Colonic mucosa (tissue), 4 donors: ENCODE results near the gene NCK2. TPM values are rescaled to one million over a fixed set of nuclear protein-coding genes. Genes with fewer than 3 reads are reported as not detected.

Experiments
- DNase-seq: peaks from one replicate; pipeline ENCODE4 v3.0.0-alpha.2; 2020
- H3K27ac ChIP-seq: fragments of 200-600 bp; one replicate; pipeline ENCODE4 v1.8.0; 2021
- H3K27me3 ChIP-seq: fragments of 200-600 bp; one replicate; pipeline ENCODE4 v1.8.0; 2021
- H3K36me3 ChIP-seq: fragments of 200-600 bp; one replicate; pipeline ENCODE4 v1.8.0; 2021
- H3K4me1 ChIP-seq: fragments of 200-600 bp; one replicate; pipeline ENCODE4 v1.8.0; 2021; ENCODE audit warnings: mild to moderate bottlenecking
- H3K4me3 ChIP-seq: fragments of 200-600 bp; one replicate; pipeline ENCODE4 v1.8.0; 2021
- H3K9ac ChIP-seq, 2 donors: one replicate each; pipeline ENCODE4 v1.7.0; 2013; ENCODE audit warnings: control low read depth in 2 of 2, low read depth in 2 of 2, low read length in 2 of 2
- H3K9me3 ChIP-seq: fragments of 200-600 bp; one replicate; pipeline ENCODE4 v1.8.0; 2021
- CTCF ChIP-seq: fragments of 200-600 bp; IDR thresholded peaks from one replicate; pipeline ENCODE4 v1.8.0; 2022; ENCODE audit warnings: antibody characterized with exemption, mild to moderate bottlenecking
- intact Hi-C: fragments of 100-400 bp; cut with DNase I; formaldehyde crosslinking; loops from one replicate; pipeline ENCODE4 v1.14.1; 2022
- total RNA-seq, 2 donors: library from RNA; stranded (reverse); fragmentation: NEBNext Ultra II Directional in 1 of 2; extraction: Animal tissue kit (Norgen Biotek cat#: 25700) in 1 of 2; gene quantifications; one replicate each; pipeline ENCODE4 v1.2.1, GENCODE V29; 2021
- donor health status: healthy.
- donor health status: DM: no; HTN: no; CAD: no.
- donor health status: DM: no; HTN: no; CAD: no.

The NCK2 gene
- total RNA-seq, 2 donors from 2014 or later: 51.3 to 67.5 TPM

DNA sequence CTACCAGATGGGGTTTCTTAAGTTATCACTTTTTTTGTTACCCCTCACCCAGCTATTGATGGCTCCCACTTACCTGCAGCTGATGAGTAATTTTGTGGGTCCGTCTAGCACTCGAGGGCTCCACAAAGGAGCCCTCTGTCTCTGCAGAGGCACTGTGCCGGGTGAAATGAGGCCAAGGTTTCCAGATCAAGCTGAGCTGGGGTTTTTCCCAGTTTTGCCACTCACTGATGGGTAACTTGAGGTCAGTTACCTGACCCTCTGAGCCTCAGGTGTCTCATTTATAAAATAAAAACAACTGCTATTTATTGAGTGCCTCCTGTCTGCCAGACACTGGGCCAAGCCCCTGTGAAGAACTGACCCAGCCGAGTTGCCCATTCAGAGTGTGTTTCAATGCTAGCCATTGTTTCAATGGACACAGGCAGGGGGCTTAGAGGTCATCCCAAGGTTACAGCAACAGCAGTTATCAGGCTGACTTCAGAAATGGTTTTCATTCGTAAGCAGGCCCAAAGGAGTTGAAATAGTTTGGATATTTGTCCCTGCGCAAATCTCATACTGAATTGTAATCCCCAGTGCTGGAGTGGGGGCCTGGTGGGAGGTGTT is 192.9 kb downstream of the NCK2 start:
- Histone ChIP-seq H3K9ac (no peak overlapping the region), H3K27ac (no peak overlapping the region), H3K4me3 (no peak overlapping the region), H3K27me3 (no peaks in the 10 kb centered on the region), H3K9me3 (no peaks in the 10 kb centered on the region), H3K4me1 (no peaks in the 10 kb centered on the region), H3K36me3 (no peaks in the 10 kb centered on the region)
- DNase-seq: no peak
- intact Hi-C loops: no loop called here
- no peak for TF ChIP-seq CTCF
